ENCODE results near the gene TMEM91. TPM values are rescaled to one million over a fixed set of nuclear protein-coding genes. Genes with fewer than 3 reads are reported as not detected.

Gene TMEM91
- total and polyA plus RNA-seq, 9 donors, result 6.2 to 22.3 (median 9.9) TPM

- TF ChIP-seq POLR2A (IDR thresholded peaks at IDR 0.05), result no peak
- TF ChIP-seq CTCF (IDR thresholded peaks at IDR 0.05), result no peak
- TF ChIP-seq EP300 (IDR thresholded peaks at IDR 0.05), result no peak
- WGBS, 3 donors, result 67 to 77% (median 71%) methylated on average over 9 of the region's 9 CpGs
- Histone ChIP-seq H3K4me1 (ENCODE audit: insufficient read depth) (no peaks in the 10 kb centered on the region), H3K27ac (no peak overlapping the region), H3K36me3 (no peaks in the 10 kb centered on the region), H3K9me3 (no peaks in the 10 kb centered on the region), H3K4me3 (no peak overlapping the region), H3K27me3 (no peaks in the 10 kb centered on the region)
- no peak for DNase-seq
- intact Hi-C loops (cut with DNase I), result no loop called here
Observed at GRCh38 chr19:41411100-41411967, 35.0 kb downstream of the TMEM91 start.

GRCh38 chr19:41411968-41412265 lies 35.6 kb downstream of the TMEM91 start:
- Histone ChIP-seq H3K27ac (no peak overlapping the region), H3K9me3 (no peaks in the 10 kb centered on the region), H3K4me3 (no peak overlapping the region), H3K36me3 (no peaks in the 10 kb centered on the region), H3K4me1 (ENCODE audit: insufficient read depth) (no peaks in the 10 kb centered on the region), H3K27me3 (no peaks in the 10 kb centered on the region)
- intact Hi-C loops (cut with DNase I), result no loop called here
- WGBS, 3 donors, result 76 to 91% (median 77%) methylated on average over 11 of the region's 11 CpGs
- TF ChIP-seq CTCF (IDR thresholded peaks at IDR 0.05) (no peak), POLR2A (IDR thresholded peaks at IDR 0.05) (no peak), EP300 (IDR thresholded peaks at IDR 0.05) (no peak)
- DNase-seq, result no peak

- Histone ChIP-seq H3K27ac (no peak overlapping the region), H3K4me1 (ENCODE audit: insufficient read depth) (no peaks in the 10 kb centered on the region), H3K36me3 (no peaks in the 10 kb centered on the region), H3K4me3 (no peak overlapping the region), H3K9me3 (no peaks in the 10 kb centered on the region), H3K27me3 (no peaks in the 10 kb centered on the region)
- TF ChIP-seq CTCF (IDR thresholded peaks at IDR 0.05), result no peak
- no peak for TF ChIP-seq EP300 (IDR thresholded peaks at IDR 0.05)
- no peak for TF ChIP-seq POLR2A (IDR thresholded peaks at IDR 0.05)
- 88 to 92% (median 90%) methylated on average over 5 of the region's 5 CpGs for WGBS, 3 donors
- intact Hi-C loops (cut with DNase I), result no loop called here
- no peak for DNase-seq
Observed at GRCh38 chr19:41412953-41413352, 36.6 kb downstream of the TMEM91 start.

GRCh38 chr19:41413947-41414346 lies 37.6 kb downstream of the TMEM91 start:
- Histone ChIP-seq H3K27me3 (no peaks in the 10 kb centered on the region), H3K27ac (no peak overlapping the region), H3K4me1 (ENCODE audit: insufficient read depth) (no peaks in the 10 kb centered on the region), H3K4me3 (no peak overlapping the region), H3K9me3 (no peaks in the 10 kb centered on the region), H3K36me3 (no peaks in the 10 kb centered on the region)
- 83 to 90% (median 88%) methylated on average over 10 of the region's 10 CpGs for WGBS, 3 donors
- TF ChIP-seq POLR2A (IDR thresholded peaks at IDR 0.05), result no peak
- TF ChIP-seq EP300 (IDR thresholded peaks at IDR 0.05), result no peak
- TF ChIP-seq CTCF (IDR thresholded peaks at IDR 0.05), result no peak
- intact Hi-C loops (cut with DNase I), result no loop called here
- no peak for DNase-seq

Data from ovary (tissue), 9 donors.